HG02678 (cell line): ENCODE data around the gene TOM1.
"Not testable (repeated sequence)": the region's sequence is repeated elsewhere in the genome, so short reads cannot be mapped to it uniquely, and the experiment has no call there.

Experiments used
- ATAC-seq: cut with Tn5 transposase; IDR thresholded peaks from one replicate; pipeline ENCODE4 v1.9.1; 2021; ENCODE audit warnings: mild to moderate bottlenecking, moderate library complexity; ENCODE audit not compliant: unreplicated experiment

TOM1 gene

GRCh38 chr22:35344956-35345690 is 45.4 kb downstream of the TOM1 start:
- peak; percentile 65 for ATAC-seq

GRCh38 chr22:35345808-35346505 is 46.3 kb downstream of the TOM1 start:
- no peak for ATAC-seq

GRCh38 chr22:35346596-35347220 is 47.0 kb downstream of the TOM1 start:
- ATAC-seq: no peak

- no peak for ATAC-seq
Observed at GRCh38 chr22:35347462-35347861, 47.8 kb downstream of the TOM1 start.

GRCh38 chr22:35348026-35348590 is 48.4 kb downstream of the TOM1 start:
- no peak for ATAC-seq

- no peak for ATAC-seq
Observed at GRCh38 chr22:35348703-35349102, 49.0 kb downstream of the TOM1 start.

- ATAC-seq: no peak
Observed at GRCh38 chr22:35349368-35349703, 49.6 kb downstream of the TOM1 start.

- ATAC-seq: no peak
Observed at GRCh38 chr22:35349704-35350538, 50.2 kb downstream of the TOM1 start.

GRCh38 chr22:35350539-35351503 is 51.1 kb downstream of the TOM1 start:
- ATAC-seq: peak; percentile 81

- no peak for ATAC-seq
Observed at GRCh38 chr22:35352214-35353111, 52.8 kb downstream of the TOM1 start.

- ATAC-seq: no peak
Observed at GRCh38 chr22:35353318-35353717, 53.6 kb downstream of the TOM1 start.

GRCh38 chr22:35354068-35354467 is 54.4 kb downstream of the TOM1 start:
- ATAC-seq: no peak

- ATAC-seq: no peak
Observed at GRCh38 chr22:35357883-35358621, 58.4 kb downstream of the TOM1 start.

- no peak for ATAC-seq
Observed at GRCh38 chr22:35359380-35360065, 59.8 kb downstream of the TOM1 start.

- no peak for ATAC-seq
Observed at GRCh38 chr22:35361001-35361558, 61.4 kb downstream of the TOM1 start.

GRCh38 chr22:35363566-35364086 is 63.9 kb downstream of the TOM1 start:
- ATAC-seq: no peak

GRCh38 chr22:35364230-35364629 is 64.5 kb downstream of the TOM1 start:
- not testable (repeated sequence) for ATAC-seq
